ENCODE data around the gene OR6J1.
"Not testable (repeated sequence)": the region's sequence is repeated elsewhere in the genome, so short reads cannot be mapped to it uniquely, and the experiment has no call there.

The OR6J1 gene

DNA sequence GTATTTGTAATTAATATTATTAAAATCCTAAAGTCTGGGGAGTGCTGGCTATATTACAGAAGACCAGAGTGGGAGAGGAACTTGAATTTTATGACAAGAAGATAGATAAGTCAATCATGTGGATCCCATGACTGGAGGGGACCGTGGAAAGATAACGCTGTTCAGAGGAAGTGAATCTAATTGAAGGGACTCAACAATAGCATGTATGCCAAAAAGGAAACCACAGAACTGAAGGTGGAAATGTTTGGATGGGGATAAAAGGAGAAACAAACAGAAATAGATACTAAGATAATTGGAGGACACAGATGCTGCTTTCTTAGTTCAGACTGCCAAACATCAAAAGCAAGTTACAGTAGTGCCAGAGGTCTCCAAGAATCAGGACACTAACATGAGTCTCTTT, 21.1 kb downstream of the OR6J1 start:
- DNase-seq (ENCODE audit: extremely low read depth, low read depth), result no peak
- TF ChIP-seq, protein P1, sequence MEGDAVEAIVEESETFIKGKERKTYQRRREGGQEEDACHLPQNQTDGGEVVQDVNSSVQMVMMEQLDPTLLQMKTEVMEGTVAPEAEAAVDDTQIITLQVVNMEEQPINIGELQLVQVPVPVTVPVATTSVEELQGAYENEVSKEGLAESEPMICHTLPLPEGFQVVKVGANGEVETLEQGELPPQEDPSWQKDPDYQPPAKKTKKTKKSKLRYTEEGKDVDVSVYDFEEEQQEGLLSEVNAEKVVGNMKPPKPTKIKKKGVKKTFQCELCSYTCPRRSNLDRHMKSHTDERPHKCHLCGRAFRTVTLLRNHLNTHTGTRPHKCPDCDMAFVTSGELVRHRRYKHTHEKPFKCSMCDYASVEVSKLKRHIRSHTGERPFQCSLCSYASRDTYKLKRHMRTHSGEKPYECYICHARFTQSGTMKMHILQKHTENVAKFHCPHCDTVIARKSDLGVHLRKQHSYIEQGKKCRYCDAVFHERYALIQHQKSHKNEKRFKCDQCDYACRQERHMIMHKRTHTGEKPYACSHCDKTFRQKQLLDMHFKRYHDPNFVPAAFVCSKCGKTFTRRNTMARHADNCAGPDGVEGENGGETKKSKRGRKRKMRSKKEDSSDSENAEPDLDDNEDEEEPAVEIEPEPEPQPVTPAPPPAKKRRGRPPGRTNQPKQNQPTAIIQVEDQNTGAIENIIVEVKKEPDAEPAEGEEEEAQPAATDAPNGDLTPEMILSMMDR (IDR thresholded peaks at IDR 0.05; ENCODE audit: low read depth, low read length, missing control alignments), result no peak
- H3K4me3 ChIP-seq (replicated peaks; ENCODE audit: low read depth, low read length), result no peak overlapping the region

DNA sequence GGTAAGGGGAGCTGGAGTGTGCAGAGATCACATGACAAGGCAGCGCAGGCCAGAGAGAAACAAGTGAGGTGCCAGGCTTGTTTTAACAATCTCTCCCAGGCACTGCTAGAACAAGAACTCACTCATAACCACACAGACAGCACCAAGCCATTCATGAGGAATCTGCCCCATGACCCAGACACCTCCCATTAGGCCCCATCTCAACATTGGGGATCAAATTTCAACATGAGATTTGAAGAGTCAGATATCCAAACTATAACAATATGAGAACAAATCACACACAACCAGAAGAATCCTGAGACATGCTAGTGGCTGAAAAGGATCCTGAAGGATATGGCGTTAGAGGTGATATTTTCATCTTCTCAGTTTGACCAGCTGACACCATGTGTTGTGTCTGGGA, 21.9 kb downstream of the OR6J1 start:
- no peak for DNase-seq (ENCODE audit: extremely low read depth, low read depth)
- no peak overlapping the region for H3K4me3 ChIP-seq (replicated peaks; ENCODE audit: low read depth, low read length)
- TF ChIP-seq, protein P1 (IDR thresholded peaks at IDR 0.05; ENCODE audit: low read depth, low read length, missing control alignments), result no peak

DNA sequence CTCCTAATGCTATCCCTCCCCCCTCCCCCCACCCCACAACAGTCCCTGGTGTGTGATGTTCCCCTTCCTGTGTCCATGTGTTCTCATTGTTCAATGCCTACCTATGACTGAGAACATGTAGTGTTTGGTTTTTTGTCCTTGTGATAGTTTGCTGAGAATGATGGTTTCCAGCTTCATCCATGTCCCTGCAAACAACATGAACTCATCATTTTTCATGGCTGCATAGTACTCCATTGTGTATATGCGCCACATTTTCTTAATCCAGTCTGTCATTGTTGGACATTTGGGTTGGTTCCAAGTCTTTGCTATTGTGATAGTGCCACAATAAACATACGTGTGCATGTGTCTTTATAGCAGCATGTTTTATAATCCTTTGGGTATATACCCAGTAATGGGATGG, 28.4 kb downstream of the OR6J1 start:
- not testable (repeated sequence) for DNase-seq (ENCODE audit: extremely low read depth, low read depth); H3K4me3 ChIP-seq (replicated peaks; ENCODE audit: low read depth, low read length)

DNA sequence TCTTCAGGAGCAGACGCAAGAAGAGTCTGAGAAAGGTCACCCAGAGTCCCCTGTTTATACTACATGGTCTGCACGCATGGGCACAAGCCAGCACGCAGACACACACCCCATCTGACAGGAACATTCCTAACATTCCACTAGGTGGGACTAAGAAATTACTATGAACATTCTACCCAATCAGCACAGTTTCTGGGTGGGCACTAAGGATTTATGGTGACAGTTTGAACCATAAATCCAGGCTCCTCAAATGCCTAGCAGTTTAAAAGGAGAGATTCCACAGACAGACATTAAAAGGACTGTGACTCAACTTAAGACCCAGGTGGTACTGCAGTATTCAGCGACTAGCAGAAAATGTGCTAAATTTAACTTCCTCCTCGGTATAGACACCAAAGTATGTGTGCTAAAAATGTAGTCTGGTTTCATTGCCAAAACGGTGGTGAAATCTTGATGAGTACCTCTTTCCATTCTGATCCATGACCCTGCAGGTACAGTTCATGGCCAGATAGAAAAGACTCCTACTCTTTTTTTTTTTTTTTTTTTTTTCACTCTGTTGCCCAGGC, 29.8 kb downstream of the OR6J1 start:
- H3K4me3 ChIP-seq (replicated peaks; ENCODE audit: low read depth, low read length), result no peak overlapping the region
- TF ChIP-seq, protein P1 (IDR thresholded peaks at IDR 0.05; ENCODE audit: low read depth, low read length, missing control alignments), result no peak
- DNase-seq (ENCODE audit: extremely low read depth, low read depth), result peak; percentile 89

DNA sequence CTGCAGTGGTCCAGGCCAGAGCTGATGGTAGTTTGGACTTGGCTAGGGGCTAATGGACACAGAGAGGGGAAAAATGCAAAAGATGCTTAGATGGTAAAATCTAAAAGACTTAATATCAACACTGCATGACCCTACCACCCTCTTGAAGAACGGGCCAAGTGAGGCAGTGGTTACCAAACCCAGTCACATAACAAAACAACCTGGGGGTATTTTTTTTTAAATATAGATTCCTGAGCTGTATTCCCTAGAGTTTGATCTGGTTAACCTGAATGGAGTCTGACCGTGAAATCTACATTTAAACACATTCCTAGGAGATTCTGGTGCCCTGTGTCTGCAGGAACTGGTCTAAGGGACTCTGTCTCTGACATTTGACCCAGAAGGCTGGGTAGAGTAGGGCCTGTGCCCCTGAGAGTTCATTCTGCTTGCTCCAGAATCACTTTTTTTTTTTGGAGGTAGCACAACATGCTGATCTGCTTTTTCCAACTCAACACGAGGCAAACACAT, 30.4 kb downstream of the OR6J1 start:
- no peak overlapping the region for H3K4me3 ChIP-seq (replicated peaks; ENCODE audit: low read depth, low read length)
- TF ChIP-seq, protein P1 (IDR thresholded peaks at IDR 0.05; ENCODE audit: low read depth, low read length, missing control alignments), result no peak
- DNase-seq (ENCODE audit: extremely low read depth, low read depth), result no peak

DNA sequence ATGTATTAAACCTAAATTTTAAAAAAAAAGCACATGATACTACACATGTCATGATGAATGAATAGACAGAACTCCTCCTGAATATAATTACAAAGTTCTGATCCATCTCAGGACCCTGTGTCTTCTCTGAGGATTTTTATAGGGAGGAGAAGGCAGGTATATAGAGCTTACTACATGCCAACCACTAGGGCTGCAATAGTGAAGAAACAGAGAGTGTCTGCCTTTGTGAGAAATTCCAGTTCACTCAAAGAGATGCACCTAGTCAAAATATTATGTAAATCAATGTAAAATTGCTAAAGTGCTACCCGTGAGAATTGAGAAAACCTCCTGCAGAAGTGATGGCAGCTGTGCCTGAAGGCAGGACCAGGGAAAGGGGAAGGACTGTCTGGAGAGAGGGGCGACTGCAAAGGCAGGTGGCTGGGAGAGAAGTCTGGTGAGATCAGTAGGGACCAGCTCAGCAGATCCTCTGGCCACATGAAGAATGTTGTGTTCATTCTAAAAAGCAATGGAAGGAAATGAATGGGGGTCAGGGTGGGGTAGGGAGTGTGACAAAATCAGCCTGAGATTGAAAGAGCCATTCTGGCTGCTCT, 31.0 kb downstream of the OR6J1 start:
- H3K4me3 ChIP-seq (replicated peaks; ENCODE audit: low read depth, low read length), result no peak overlapping the region
- TF ChIP-seq, protein P1 (IDR thresholded peaks at IDR 0.05; ENCODE audit: low read depth, low read length, missing control alignments), result no peak
- no peak for DNase-seq (ENCODE audit: extremely low read depth, low read depth)

DNA sequence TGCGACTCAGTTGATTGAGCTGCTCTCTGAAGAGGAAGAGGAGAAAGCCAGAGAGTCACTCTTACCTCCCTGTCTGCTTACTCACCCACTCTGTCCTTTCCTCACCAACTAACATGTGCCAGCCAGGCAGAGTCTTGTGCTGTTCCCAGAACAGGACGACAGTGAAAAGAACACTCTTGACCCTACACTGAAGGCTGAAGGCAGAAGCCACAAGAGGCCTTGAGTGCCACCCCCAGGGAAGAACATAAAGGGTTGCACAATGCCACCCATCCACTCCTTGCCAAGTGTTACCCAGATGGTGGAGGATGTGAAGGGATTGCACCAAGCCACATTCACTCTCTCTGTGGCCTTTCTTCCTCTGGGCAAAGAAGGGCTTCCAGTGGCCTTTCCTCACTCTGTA, 33.2 kb downstream of the OR6J1 start:
- H3K4me3 ChIP-seq (replicated peaks; ENCODE audit: low read depth, low read length), result no peak overlapping the region
- no peak for DNase-seq (ENCODE audit: extremely low read depth, low read depth)
- TF ChIP-seq, protein P1 (IDR thresholded peaks at IDR 0.05; ENCODE audit: low read depth, low read length, missing control alignments), result no peak

All from HFF-Myc (cell line).